Measurements from ENCODE around the gene CALM1.

The CALM1 gene

GRCh38 chr14:90354551-90355298 is 42.1 kb upstream of the CALM1 start:
- Histone ChIP-seq H3K9me2 (ENCODE audit: low read depth, low read length) (no peaks in the 10 kb centered on the region), H3K27ac (ENCODE audit: low read depth, low read length, poor library complexity, severe bottlenecking) (no peak overlapping the region), H3F3A (ENCODE audit: insufficient read depth, low read length) (no peaks in the 10 kb centered on the region), H3K4me1 (ENCODE audit: insufficient read depth, low read length, severe bottlenecking) (no peaks in the 10 kb centered on the region), H3K79me2 (ENCODE audit: insufficient read depth, low read length) (no peaks in the 10 kb centered on the region), H3K4me3 (ENCODE audit: low read depth, low read length, poor library complexity, severe bottlenecking) (no peak overlapping the region), H3K9me3 (ENCODE audit: low read length) (no peaks in the 10 kb centered on the region), H3K4me2 (ENCODE audit: low read length) (no peak overlapping the region), H3K27me3 (ENCODE audit: insufficient read depth, low read length) (no peaks in the 10 kb centered on the region), H4K20me1 (ENCODE audit: insufficient read depth, low read length) (no peaks in the 10 kb centered on the region), H2AFZ (ENCODE audit: low read length) (no peak overlapping the region), H3K36me3 (ENCODE audit: insufficient read depth, low read length) (no peaks in the 10 kb centered on the region), H3K9ac (ENCODE audit: low read length) (no peak overlapping the region)
- TF ChIP-seq EZH2 (IDR thresholded peaks at IDR 0.05; ENCODE audit: borderline replicate concordance, low read length), result no peak
- no peak for TF ChIP-seq CTCF (IDR thresholded peaks at IDR 0.05; ENCODE audit: low read length)

- H3K27me3 ChIP-seq (ENCODE audit: insufficient read depth, low read length), result no peaks in the 10 kb centered on the region
- H3K9me3 ChIP-seq (ENCODE audit: low read length), result no peaks in the 10 kb centered on the region
- no peak overlapping the region for H3K4me2 ChIP-seq (ENCODE audit: low read length)
- no peaks in the 10 kb centered on the region for H3K4me1 ChIP-seq (ENCODE audit: insufficient read depth, low read length, severe bottlenecking)
- H3K9me2 ChIP-seq (ENCODE audit: low read depth, low read length), result no peaks in the 10 kb centered on the region
- no peak overlapping the region for H2AFZ ChIP-seq (ENCODE audit: low read length)
- TF ChIP-seq EZH2 (IDR thresholded peaks at IDR 0.05; ENCODE audit: borderline replicate concordance, low read length) (no peak), CTCF (IDR thresholded peaks at IDR 0.05; ENCODE audit: low read length) (no peak)
- H4K20me1 ChIP-seq (ENCODE audit: insufficient read depth, low read length), result no peaks in the 10 kb centered on the region
- no peak overlapping the region for H3K9ac ChIP-seq (ENCODE audit: low read length)
- no peak overlapping the region for H3K27ac ChIP-seq (ENCODE audit: low read depth, low read length, poor library complexity, severe bottlenecking)
- H3K4me3 ChIP-seq (ENCODE audit: low read depth, low read length, poor library complexity, severe bottlenecking), result no peak overlapping the region
- no peaks in the 10 kb centered on the region for H3F3A ChIP-seq (ENCODE audit: insufficient read depth, low read length)
- no peaks in the 10 kb centered on the region for H3K36me3 ChIP-seq (ENCODE audit: insufficient read depth, low read length)
- no peaks in the 10 kb centered on the region for H3K79me2 ChIP-seq (ENCODE audit: insufficient read depth, low read length)
Observed at GRCh38 chr14:90355540-90356518, 41.0 kb upstream of the CALM1 start.

GRCh38 chr14:90356925-90357324 is 39.9 kb upstream of the CALM1 start:
- Histone ChIP-seq H3K9me2 (ENCODE audit: low read depth, low read length) (no peaks in the 10 kb centered on the region), H3K27ac (ENCODE audit: low read depth, low read length, poor library complexity, severe bottlenecking) (no peak overlapping the region), H3K27me3 (ENCODE audit: insufficient read depth, low read length) (no peaks in the 10 kb centered on the region), H3K4me3 (ENCODE audit: low read depth, low read length, poor library complexity, severe bottlenecking) (no peak overlapping the region), H3K9ac (ENCODE audit: low read length) (no peak overlapping the region), H3K36me3 (ENCODE audit: insufficient read depth, low read length) (no peaks in the 10 kb centered on the region), H2AFZ (ENCODE audit: low read length) (no peak overlapping the region), H3K4me1 (ENCODE audit: insufficient read depth, low read length, severe bottlenecking) (no peaks in the 10 kb centered on the region), H4K20me1 (ENCODE audit: insufficient read depth, low read length) (no peaks in the 10 kb centered on the region), H3F3A (ENCODE audit: insufficient read depth, low read length) (no peaks in the 10 kb centered on the region), H3K79me2 (ENCODE audit: insufficient read depth, low read length) (no peaks in the 10 kb centered on the region), H3K9me3 (ENCODE audit: low read length) (no peaks in the 10 kb centered on the region), H3K4me2 (ENCODE audit: low read length) (no peak overlapping the region)
- no peak for TF ChIP-seq CTCF (IDR thresholded peaks at IDR 0.05; ENCODE audit: low read length)
- TF ChIP-seq EZH2 (IDR thresholded peaks at IDR 0.05; ENCODE audit: borderline replicate concordance, low read length), result no peak
